Measurements from ENCODE around the gene DGKQ. TPM values are rescaled to one million over a fixed set of nuclear protein-coding genes. Genes with fewer than 3 reads are reported as not detected.

The DGKQ gene
- total RNA-seq, 1 experiment from 2014 or later: 14.2 TPM

- BruUV-seq (replicated peaks): no TSS peak
- intact Hi-C loops (cut with micrococcal nuclease): no loop called here
- CTCF ChIA-PET: no interaction called here
- Histone ChIP-seq H3K27ac (ENCODE audit: low read length) (no peak overlapping the region), H3K4me3 (ENCODE audit: low read length) (no peak overlapping the region), H3K9me2 (replicated peaks; ENCODE audit: low read length) (no peaks in the 10 kb centered on the region), H3K4me1 (ENCODE audit: insufficient read depth, low read length) (no peaks in the 10 kb centered on the region), H3K36me3 (ENCODE audit: low read depth, low read length) (no peaks in the 10 kb centered on the region), H3K4me2 (ENCODE audit: low read length) (no peak overlapping the region), H4K20me1 (ENCODE audit: low read length) (no peaks in the 10 kb centered on the region), H3K79me2 (ENCODE audit: low read length) (no peaks in the 10 kb centered on the region), H3K9me3 (ENCODE audit: low read length) (no peaks in the 10 kb centered on the region), H3K27me3 (ENCODE audit: low read length) (no peaks in the 10 kb centered on the region), H2AFZ (ENCODE audit: low read length) (no peak overlapping the region), H3F3A (ENCODE audit: low read length, unreplicated experiment) (no peaks in the 10 kb centered on the region), H3K9ac (ENCODE audit: low read length) (no peak overlapping the region)
- DNase-seq (no peak), ATAC-seq (no peak)
- no peak for TF ChIP-seq EZH2phosphoT487 (IDR thresholded peaks at IDR 0.05; ENCODE audit: borderline replicate concordance, low read length)
- TF ChIP-seq EZH2 (IDR thresholded peaks at IDR 0.05; ENCODE audit: low read length, unreplicated experiment): no peak
- TF ChIP-seq CTCF (conservative IDR thresholded peaks at IDR 0.05; ENCODE audit: low read depth, low read length): no peak
- POLR2A ChIA-PET (ENCODE audit: unreplicated experiment): no interaction called here
These were observed 48.8 kb upstream of the DGKQ start for GRCh38 chr4:1022051-1022738.

- DNase-seq: no peak
- POLR2A ChIA-PET (ENCODE audit: unreplicated experiment): no interaction called here
These were observed 48.1 kb upstream of the DGKQ start for GRCh38 chr4:1021386-1022050.

More at GRCh38 chr4:1021386-1022050, 48.1 kb upstream of the DGKQ start:
- Histone ChIP-seq H3K4me1 (ENCODE audit: insufficient read depth, low read length) (no peaks in the 10 kb centered on the region), H3K27ac (ENCODE audit: low read length) (no peak overlapping the region), H3K79me2 (ENCODE audit: low read length) (no peaks in the 10 kb centered on the region), H3K9me3 (ENCODE audit: low read length) (no peaks in the 10 kb centered on the region), H3K9me2 (replicated peaks; ENCODE audit: low read length) (no peaks in the 10 kb centered on the region), H3K4me2 (ENCODE audit: low read length) (no peak overlapping the region), H4K20me1 (ENCODE audit: low read length) (no peaks in the 10 kb centered on the region), H3F3A (ENCODE audit: low read length, unreplicated experiment) (no peaks in the 10 kb centered on the region), H2AFZ (ENCODE audit: low read length) (no peak overlapping the region), H3K27me3 (ENCODE audit: low read length) (no peaks in the 10 kb centered on the region), H3K4me3 (ENCODE audit: low read length) (no peak overlapping the region), H3K36me3 (ENCODE audit: low read depth, low read length) (no peaks in the 10 kb centered on the region), H3K9ac (ENCODE audit: low read length) (no peak overlapping the region)
- intact Hi-C loops (cut with micrococcal nuclease): no loop called here
- BruUV-seq (replicated peaks): no TSS peak
- no peak for TF ChIP-seq EZH2 (IDR thresholded peaks at IDR 0.05; ENCODE audit: low read length, unreplicated experiment)
- TF ChIP-seq CTCF (conservative IDR thresholded peaks at IDR 0.05; ENCODE audit: low read depth, low read length): no peak
- no peak for TF ChIP-seq EZH2phosphoT487 (IDR thresholded peaks at IDR 0.05; ENCODE audit: borderline replicate concordance, low read length)
- no peak for ATAC-seq
- CTCF ChIA-PET: no interaction called here

Measured in PC-3 (cell line).